Activated CD8-positive, alpha-beta memory T cell treated with anti-CD3 and anti-CD28 coated beads for 1 hour (primary cell): ENCODE results near the gene ATPAF1.
"Not testable (repeated sequence)": the region's sequence is repeated elsewhere in the genome, so short reads cannot be mapped to it uniquely, and the experiment has no call there.

ENCODE experiments used
- DNase-seq, 2 donors: peaks; one replicate each; pipeline ENCODE4 v3.0.0-alpha.2; 2020; ENCODE audit warnings: low read depth in 1 of 2; ENCODE audit errors: extremely low read depth in 1 of 2

ATPAF1 gene

GRCh38 chr1:46651152-46651551 lies 17.0 kb downstream of the ATPAF1 start:
- DNase-seq, result not testable (repeated sequence)

DNA sequence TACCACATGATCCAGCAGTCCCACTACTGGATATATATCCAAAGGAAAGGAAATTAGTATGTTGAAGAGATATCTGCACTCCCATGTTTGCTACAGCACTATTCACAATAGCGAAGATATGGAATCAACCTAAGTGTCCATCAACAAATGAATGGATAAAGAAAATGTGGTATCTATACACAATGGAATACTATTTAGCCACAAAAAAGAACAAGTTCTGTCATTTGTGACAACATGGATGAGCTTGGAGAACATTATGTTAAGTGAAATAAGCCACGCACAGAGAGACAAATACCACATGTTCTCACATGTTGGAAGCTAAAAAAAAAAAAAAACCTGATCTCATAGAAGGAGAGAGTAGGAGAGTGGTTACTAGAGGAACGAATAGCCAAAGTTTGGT lies 17.7 kb downstream of the ATPAF1 start:
- no peak for DNase-seq

GRCh38 chr1:46649764-46650163 lies 18.4 kb downstream of the ATPAF1 start:
- DNase-seq, result no peak

DNA sequence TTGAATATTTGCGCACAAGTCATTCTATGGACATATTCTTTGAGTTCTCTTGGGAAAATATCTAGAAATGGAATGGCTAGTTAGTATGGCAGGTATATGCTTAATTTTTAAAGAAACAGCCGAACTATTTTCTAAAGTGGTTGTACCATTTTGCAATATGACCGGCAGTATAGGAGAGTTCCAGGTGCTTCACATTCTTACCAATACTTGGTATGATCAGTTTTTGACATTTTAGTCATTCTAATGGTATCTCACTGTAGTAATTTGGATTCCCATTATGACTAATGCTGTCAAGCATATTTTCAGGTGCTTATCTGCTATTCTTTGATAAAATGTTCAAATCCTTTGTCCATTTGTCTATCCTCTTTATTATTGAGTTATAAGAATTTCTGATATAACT lies 20.6 kb downstream of the ATPAF1 start:
- no peak for DNase-seq

DNA sequence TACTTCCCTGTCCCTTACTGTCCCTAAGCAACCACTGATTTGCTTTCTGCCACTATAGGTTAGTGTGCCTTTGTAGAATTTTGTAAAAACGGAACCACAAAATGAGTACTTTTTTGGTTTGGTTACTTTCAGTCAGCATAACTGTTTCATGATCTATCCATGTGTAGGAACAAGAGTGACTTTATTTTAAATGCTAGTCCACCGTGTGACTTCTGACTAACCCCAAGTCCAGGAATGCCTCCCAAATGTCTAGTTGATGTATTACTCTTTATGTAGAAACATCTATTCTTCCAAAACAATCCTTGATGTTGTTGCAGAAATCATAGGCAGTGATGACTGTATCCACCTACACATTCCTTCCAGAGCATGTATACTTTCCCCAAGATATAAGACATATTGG lies 21.3 kb downstream of the ATPAF1 start:
- no peak for DNase-seq

DNA sequence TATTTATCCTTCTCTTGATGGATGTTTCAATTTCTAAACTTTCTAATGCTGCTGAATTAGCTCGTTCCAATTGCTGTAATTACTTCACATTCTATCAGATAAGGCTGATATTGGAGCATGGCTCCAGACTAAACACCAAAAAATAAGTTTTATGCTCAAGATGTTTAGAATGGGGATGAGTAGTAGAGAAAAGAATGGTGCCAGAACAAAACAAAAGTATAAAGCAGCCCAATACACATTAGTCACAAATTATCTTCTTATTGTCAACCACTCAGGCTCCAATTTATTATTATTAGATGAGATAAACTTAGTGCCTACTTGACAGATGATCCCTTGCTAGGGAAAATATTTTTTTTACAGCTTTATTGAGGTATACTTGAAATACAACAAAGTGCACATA lies 21.8 kb downstream of the ATPAF1 start:
- DNase-seq, result no peak

DNA sequence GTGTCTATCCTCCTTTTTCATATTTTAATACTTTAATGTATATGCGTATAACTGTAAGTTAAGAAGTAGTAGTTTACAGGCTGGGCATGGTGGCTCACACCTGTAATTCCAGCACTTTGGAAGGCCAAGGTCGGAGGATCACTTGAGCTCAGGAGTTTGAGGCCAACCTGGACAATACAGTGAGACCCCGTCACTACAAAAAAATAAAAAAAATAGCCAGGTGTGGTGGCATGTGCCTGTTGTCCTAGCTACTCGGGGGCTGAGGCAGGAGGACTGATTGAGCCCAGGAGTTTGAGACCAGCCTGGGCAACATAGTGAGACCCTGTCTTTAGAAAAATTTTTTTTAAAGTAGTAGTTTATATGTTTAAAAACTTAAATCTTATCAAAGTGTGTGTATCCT lies 22.3 kb downstream of the ATPAF1 start:
- no peak for DNase-seq

- DNase-seq, result no peak
Observed at GRCh38 chr1:46643368-46643775, 24.8 kb downstream of the ATPAF1 start.

GRCh38 chr1:46642115-46642680 lies 26.0 kb downstream of the ATPAF1 start:
- no peak for DNase-seq

DNA sequence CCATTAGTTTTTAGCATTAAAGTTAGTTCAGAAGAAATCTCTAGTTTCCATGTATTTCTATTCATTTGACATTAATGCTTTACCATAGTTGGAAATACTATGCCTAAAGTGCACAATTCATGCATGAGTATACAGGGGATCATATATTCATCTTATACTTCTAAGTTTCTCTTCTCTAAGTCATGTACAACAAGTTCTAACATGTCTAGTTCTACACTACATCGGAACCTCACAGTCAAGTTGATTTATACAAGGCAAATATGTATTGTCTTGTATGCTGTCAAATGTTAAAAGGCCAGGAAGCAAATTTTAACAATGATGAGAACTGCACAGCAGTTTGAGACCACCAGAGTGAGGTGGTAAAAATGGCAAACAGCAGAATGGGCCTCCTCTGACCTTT lies 28.6 kb downstream of the ATPAF1 start:
- DNase-seq, result no peak

- DNase-seq, result no peak
Observed at GRCh38 chr1:46638921-46639320, 29.2 kb downstream of the ATPAF1 start.

- no peak for DNase-seq
Observed at GRCh38 chr1:46637444-46638083, 30.6 kb downstream of the ATPAF1 start.

GRCh38 chr1:46635205-46635604 lies 33.0 kb downstream of the ATPAF1 start:
- DNase-seq, result no peak

GRCh38 chr1:46630719-46631118 lies 37.4 kb downstream of the ATPAF1 start:
- DNase-seq, result no peak

- no peak for DNase-seq
Observed at GRCh38 chr1:46623743-46624644, 44.2 kb downstream of the ATPAF1 start.

DNA sequence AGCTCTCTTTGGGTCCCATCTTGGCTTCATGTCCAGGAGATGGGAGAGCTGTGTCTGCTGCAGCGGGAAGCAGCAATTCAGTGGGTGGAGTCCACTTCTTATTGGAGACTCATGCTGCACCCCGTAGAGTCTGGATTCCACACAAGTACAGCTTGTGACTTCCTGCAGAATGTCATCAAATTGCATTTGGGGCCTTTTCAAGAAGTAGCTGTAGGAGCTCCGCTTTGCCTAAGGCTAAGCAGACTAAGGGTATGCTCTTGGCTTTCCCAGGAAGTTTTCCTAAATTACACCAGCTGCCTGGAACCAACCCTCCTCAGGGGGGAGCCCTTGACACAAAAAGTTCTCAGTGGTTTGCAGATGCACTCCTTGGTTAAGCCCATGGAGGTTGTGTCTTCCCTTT lies 45.8 kb downstream of the ATPAF1 start:
- DNase-seq, result no peak

DNA sequence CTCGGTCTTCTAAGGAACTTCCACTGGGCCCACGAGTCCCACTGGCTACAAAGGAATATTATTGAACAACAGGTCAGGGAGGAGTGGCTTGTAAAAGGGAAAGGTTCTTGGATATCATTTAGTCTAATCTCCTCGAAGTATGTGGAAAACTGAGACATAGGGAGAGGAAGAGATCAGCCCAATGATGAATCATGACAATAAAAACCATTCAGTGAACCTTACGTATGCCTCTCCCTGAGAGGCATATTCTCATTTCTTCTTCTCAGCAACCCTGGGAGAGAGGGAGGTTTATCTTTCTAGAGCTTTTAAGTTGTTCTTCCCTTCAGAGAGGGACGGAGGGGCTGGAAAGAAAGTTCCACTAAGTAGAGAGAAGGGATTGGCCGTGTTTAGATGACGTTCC lies 46.2 kb downstream of the ATPAF1 start:
- DNase-seq, result no peak

GRCh38 chr1:46619656-46620258 lies 48.4 kb downstream of the ATPAF1 start:
- DNase-seq, result no peak

DNA sequence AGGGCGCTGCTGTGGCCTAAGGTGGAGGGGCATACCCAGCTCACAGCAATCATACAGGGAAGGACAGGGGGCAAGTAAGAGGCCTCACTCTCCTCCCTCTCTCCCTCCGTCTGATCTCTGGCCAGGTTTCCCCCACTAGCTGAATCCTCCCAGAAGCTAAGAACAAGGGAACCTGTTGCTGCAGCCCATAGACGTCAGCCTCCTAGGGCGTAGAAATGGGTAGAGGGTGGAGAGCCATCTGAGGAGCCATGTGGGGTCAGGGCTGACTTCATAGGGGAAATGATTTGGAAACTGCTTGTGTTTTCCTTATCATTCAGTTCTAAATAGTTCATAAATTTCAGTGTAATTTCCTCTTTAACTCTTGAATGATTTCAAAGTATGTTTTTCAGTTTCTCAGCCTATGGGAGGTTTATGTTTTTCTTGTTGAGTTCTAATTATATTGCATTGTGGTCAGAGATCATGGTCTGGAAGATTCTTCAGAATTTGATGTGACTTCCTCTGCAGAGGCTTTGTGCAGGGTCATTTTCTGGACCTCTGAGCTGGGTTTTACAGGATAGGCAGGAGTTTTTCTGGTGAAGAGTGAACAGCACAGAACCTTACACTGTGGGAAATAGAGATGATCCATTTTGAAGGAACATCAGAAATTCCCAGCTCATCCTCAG lies 49.3 kb downstream of the ATPAF1 start:
- no peak for DNase-seq

GRCh38 chr1:46617833-46618232 lies 50.3 kb downstream of the ATPAF1 start:
- DNase-seq, result no peak
